GM19467 (cell line): ENCODE measurements around the gene BTBD2.

Experiments
- ATAC-seq: cut with Tn5 transposase; IDR thresholded peaks from one replicate; pipeline ENCODE4 v1.9.1; 2021; ENCODE audit warnings: mild to moderate bottlenecking, moderate library complexity; ENCODE audit not compliant: unreplicated experiment

The BTBD2 gene

DNA sequence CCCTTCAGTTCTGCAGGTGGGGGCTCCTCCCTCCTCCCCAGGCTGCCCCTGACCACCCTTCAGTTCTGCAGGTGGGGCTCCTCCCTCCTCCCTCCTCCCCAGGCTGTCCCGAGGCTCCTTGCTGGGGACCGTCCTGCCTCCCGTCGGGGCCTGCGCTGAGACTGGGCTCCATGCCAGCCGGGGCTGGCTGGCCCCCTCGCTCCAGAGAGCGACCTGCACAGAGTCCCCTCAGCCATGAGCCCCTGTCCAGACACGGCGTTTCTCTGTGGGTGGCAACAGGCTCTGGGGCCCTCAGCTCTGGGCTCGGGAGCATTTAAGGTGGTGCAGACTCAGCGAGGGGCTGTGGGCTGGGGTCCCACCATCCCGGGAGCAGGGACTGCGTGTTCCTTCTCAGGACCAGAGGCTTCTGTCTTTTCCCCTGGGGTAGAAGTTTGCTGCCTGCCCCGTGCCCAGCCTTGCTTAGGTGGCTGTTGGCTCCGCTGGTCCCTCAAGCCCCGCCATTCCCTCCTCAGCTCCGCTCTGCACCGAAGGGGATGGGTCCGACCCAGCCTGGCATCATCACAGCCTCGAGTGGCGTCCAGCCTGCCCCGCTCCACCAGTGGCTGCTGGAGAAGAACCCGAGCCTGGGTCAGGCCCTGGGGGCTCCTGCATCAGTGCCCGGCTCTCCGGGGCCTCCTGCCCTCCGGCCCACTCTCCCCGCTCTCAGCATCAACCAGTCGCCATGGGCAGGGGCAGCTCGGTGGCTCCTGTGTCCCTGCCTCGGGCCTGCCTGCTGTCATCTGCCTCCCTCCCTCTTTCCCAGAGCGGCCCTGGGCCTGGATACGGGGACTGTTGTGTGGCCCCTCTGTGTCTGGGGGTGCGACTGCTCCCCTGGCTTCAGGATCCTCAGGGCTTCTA lies 47.0 kb downstream of the BTBD2 start:
- no peak for ATAC-seq

DNA sequence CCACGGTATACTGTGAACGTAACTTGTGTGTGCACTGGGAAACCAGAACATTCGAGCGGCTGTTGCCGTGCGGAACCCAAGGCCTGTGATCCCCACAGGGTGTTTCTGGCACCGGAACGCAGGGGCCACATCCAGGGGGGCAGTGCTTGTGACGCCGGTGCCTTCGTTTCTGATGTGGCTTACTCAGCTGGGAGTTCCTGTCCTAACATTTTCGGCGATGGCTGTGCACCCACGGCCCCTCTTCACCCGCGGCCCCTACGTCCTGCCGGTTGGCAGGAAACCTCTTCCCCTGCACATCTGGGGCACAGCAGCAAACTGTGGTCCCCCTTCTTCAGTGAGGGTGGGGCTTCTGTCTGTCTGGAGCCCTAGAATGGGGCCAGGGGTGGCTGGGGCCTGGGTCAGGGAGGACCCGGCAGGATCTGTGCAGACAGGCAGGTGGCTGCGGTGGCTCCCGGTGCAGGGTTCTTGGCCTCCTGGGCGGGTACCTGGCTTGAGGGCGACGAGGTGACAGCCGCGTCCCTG lies 48.4 kb downstream of the BTBD2 start:
- no peak for ATAC-seq

DNA sequence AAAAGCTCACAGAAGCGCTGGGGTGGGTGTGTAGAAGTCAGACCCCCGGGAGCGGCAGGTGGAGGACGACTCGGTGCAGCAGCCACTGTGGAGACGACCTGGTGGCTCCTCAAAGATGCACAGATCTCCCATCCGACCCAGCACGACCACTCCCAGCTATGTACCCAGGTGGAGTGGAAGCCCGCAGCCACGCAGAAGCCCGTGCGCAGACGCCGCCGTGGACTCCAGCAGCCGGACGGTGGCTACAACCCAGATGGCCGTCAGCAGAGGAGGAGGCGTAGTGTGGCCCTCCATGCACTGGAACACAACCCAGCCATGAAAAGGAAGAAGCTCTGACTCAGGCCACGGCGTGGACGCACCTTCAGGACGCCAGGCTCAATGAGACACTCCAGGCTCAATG lies 52.8 kb downstream of the BTBD2 start:
- ATAC-seq = no peak

DNA sequence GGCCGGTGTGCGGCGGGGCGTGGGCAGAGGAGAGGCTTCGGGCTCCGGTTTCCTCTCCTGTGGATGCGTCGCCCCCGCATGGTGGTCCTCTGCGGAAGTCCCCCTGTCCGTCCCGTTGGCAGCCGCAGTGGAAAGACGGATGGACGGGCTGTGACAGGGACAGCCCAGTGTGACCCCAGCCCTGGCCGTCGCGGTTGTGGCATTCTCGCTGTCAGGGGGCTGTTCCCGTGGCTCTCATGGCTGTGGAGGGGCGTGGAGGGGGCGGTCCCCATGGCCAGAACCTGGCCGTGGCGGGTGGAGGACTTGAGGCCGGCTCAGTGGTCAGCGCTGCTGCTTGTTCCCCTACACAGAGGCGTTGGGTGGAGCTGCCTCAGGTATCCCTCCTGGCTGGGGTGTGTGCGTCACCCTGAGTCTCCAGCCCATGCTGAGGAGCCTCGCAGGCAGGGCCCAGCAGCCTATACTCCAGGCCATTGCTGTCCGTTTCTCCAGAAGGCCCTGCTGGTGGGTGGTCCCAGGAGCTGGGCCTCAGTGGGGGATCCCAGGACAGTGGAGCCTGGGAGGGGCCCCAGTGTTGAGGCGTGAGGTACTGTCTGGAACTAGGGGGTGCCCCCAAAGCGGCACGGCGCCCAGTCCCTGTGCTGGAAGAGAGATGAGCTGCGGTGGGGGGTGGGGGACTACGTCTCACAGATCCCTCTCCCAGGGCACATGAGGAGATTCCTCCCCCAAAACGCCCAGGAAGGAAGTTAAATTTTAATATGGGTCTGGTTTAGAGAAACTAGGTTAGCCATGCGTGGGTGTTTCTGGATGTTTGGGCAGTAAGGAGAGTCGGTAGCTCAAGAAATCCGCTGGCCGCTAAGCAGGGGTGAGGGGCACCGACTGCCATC lies 54.3 kb downstream of the BTBD2 start:
- no peak for ATAC-seq

DNA sequence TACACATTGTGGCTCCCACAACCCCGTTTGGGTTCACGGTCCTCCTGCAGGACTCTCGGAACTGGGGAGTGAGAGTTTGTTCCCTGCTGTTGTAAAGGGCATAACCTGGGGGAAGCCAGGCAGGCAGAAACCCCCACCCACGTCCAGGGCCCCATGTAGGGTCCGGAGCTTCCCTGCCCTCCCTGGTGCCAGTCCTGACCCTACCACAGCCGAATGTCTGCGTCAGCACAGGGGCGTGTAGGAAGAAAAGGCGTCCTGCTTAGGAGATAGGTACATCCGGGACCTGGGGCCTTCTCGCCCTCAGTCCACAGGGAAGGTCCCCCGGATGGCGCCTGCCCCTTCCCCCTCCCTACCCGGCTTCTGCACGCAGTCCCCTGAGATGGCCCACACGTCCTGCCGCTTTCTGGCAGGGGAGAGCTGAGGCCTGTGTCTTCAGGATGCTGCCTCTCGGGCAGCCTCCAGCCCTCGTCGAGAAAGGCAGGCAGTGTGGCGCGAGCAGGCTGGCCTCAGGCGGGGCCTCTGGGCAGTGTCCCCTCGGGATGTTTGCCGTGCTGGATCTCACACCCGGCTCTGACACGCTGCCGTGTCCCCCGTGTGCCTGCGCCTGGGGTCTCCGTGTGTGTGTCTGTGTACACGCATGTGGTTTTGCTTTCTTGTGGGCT lies 55.5 kb downstream of the BTBD2 start:
- ATAC-seq = no peak

DNA sequence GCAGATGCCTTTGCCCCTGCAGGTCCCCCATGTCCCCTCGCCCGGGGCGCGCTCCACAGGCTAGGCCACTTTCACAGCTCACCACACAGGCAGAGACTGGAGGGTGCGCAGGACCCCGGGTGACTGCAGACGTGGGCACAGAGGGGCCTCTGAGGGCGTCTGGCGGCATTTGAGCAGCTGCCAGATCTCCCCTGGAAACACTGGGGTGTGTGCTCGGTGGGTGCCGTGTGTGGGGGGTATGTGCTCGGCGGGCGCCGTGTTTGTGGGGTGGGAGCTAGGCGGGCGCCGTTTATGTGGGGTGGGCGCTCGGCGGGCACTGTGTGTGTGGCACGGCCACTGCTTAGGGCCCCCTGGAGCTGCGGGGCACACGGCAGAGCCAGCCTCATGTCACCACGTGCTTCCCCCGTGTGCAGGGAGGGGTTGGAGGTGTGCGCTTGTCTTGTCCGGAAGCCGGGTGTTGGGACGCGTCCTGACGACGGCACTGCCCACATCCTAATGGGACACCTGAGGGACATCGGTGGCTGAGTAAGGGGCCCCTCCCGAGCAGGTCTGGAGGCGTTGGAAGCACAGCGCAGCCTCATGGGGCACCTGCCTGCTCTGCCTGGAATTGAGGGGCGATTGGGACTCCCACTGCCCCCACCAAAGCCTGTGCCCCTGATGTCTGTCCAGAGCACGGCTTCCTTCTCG lies 57.8 kb downstream of the BTBD2 start:
- no peak for ATAC-seq

DNA sequence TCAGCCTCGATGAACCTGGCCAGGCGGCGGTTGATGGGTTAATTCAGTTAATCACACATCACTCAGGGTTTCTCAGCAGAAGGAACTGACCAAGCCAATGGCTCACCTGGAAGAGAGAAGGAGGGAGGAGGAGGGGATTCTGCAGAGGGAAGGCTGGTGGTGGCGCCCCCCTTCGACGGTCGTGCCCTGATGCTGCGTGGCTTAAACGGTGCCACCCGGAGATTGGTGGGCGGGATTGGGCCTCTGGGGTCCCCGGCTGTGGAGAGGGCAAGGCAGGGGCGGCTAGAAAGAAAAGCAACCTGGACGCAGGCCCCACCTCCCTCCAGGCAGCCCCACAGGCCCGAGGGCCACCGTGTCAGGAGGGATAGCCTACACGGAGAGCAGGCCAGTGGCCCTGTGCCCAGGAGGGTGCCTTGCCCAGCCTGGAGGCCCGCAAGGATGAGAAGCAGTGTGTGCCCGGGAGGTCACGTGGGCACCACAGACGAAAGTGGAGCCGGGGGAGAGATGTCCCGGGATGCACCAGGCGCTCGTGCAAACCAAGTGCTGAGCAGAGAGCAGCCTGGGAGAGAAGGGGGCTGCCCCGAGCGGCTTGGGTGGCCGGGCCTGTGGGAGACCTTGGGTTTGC lies 58.5 kb downstream of the BTBD2 start:
- ATAC-seq = no peak

DNA sequence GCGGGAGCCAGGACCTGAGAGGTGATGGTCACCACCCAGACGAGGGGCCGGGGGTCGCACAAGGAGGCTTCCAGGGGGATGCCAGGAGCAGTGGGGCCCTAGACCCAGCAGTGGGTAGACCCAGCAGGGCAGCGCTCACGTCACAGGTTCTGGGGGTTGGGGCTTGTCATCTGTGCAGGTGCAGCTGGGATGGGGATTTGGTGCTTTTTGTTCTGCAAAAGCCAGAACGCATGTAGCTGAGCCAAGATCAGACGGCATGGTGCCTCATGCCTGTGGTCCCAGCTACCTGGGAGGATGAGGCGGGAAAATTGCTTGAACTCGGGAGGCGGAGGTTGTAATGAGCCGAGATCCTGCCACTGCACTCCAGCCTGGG lies 59.4 kb downstream of the BTBD2 start:
- no peak for ATAC-seq

DNA sequence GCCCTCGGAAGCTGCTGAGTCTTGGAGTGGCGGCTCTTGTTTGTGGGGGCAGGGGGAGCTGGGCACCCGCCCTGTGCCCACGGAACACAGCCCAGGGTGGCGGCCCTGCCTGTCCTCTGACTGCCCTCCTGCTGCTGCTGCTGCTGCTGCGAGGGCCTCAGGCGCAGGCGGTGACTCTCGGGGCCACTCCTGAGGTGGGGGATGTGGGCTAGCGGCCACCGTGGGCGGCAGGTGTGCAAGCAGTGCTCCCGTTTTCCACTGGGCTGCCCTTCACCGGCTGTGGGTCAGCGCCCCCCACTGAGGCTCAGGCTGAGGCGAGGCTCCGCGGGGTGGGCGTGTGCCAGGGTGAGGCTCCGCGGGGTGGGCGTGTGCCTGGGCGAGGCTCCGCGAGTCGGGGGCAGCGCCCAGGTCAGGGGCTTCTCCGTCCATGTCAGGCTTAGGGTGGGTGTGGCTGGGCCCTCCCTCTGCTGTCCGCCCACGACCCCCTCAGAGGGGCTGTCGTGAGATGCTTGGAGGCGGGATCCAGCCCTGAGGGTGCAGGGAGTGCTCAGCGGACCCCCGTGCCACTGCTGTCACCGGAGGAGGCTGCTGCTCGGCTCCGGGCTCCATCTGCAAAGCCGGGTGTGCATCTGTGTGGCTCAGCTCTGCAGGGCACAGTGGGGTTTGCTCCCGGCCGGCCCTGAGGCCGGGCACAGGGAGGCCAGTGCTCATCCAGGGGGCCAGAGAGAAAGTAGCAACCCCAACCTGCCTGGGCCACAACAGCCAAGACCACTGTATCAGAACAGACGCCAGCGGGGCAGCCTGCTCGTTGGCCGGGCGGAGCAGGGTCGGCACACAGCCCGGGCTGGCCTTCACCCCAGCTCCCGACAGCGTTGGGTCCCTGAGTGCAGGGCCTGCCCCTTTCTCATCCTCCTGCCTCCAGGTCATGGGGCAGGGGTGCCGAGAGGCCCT lies 60.1 kb downstream of the BTBD2 start:
- no peak for ATAC-seq

DNA sequence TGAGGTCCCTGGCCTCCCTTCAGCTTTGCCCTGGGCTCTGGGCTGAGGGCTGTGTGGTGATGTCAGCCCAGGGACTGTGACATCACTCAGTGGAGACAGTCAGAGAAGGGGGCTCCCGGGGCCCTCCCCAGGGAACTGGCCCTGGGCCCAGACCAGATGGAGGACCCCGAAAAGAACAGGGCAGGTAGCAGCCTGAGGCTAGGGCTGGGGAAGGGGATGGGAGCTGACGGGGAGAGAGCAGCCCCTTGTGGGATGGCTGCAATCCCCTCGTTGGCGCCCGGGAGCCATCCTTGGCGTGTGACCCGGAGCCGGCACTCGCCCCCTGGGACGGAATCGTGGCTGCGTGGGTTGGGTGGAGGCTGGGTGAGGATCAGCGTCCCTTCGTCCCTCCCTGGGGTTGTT lies 61.0 kb downstream of the BTBD2 start:
- no peak for ATAC-seq

DNA sequence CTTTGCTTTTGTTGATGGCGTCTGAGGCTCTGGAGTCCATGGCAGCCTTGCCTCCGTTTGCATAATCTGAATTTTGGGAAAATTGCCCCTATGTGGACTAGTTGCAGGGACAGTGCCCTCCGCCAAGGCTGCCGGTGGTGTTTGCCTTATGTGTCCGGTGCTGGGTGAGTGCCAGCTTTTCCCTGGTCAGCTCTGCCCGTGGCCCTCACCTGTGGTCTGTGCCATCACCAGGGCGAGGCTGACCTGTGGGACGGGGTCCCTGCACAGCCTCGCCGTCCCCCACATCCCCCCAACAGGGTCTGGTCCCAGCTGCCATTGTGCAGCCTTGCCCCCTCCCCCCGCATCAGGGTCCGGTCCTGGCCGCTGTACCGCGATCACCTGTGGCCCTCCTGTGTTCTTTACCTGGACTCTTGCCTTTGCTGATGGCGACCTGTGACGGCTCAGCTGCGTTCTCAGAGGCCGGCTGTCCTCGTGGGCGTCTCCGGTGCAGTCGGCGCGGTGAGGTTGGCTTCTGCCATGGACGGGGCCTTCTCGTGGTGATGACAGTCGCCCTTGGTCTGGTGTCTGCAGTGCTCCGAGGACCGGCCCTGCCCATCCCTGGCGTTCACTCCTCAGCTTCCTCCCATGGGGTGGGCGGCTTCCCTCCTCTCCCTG lies 61.9 kb downstream of the BTBD2 start:
- no peak for ATAC-seq

DNA sequence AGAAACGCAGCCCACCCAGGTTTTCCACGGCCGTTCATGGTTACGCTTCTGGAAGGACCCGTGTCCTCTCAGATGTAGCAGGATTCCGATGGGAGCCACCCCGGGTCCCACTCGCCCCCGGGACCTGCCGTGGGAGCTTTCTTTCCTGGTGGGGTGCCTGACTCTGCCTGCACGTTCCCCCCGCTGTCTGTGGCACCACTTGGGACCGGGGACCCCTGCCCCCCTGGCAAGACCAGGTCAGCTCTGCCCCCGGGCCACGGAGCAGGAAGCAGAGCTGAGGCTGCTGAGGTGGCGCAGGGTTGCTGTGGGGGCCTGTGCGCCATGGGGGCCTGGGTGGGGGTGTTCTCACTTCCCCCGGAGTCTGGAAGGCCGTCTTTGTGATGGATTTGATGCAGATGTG lies 62.5 kb downstream of the BTBD2 start:
- no peak for ATAC-seq

DNA sequence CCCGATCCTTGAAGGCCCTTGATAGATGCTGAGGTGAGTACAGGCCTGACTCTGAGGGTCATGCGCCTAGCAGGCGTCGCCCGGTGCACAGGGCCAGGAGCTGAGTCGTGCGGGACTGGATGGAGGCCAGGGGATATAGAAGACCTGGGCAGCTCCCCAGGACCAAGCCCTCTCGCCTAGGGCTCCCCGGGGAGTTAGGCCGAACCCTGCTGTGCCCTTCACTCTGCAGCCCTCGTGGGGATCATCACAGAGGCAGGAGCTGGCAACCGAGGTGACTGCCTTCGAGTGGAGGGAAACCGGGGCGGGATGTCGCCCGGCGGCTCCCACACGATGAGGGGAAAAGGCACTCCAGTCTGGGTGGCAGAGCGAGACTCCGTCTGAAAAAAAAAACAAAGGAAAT lies 62.9 kb downstream of the BTBD2 start:
- no peak for ATAC-seq

DNA sequence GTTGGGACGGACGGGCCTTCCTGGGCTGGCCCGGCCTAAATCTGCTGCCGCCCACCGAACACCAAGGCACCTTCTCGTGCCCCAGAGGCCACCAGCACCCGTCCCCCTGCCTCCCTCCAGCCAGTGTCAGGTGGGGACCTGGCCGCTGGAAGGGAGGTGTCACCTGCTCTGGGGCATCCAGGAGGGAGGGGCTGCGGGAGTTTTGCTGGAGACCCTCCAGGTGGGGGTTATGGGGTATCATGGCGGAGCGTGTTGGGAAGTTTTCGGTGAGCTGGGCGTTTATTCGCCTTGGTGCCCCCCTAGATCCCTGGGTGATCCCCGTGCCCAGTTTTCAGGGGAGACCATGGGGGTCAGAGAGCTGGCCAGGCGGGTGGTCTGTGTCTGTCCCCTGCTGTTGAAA lies 64.9 kb downstream of the BTBD2 start:
- no peak for ATAC-seq

DNA sequence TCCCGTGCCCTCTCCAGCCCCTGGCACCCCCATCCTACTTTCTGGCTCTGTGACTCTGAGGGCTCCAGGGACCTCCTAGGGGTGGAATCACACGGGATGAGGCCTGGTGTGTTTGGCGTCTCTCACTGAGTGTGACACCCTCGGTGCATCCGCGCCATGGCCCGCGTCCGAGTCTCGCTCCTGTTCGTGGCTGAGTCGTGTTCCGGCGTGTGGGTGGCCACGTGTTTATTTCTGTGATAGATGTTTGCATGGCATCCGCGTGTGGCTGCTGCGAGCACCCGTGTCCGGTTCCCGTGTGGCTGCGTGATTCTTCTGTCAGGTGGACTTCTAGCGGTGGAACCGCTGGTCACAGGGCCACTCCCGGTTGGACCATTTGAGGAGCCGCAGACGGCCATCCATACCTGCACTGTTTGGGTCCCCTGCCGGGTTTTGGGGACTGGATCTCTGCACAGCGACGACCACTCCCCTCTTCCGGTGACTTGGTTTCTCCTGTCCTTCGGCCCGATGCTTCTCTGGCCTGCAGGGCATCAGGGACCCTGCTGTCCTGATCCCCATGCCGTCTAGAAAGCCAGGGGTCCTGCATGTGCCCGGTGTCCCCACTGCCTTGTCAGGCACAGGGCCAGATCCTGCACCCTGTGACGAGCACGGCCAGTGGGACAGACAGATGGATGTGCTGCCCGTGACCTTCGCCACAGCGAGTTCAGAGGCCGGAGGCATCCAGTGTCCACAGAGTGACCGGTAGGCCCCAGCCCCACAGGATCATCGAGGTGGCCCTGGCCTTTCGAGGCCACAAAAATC lies 66.0 kb downstream of the BTBD2 start:
- no peak for ATAC-seq

DNA sequence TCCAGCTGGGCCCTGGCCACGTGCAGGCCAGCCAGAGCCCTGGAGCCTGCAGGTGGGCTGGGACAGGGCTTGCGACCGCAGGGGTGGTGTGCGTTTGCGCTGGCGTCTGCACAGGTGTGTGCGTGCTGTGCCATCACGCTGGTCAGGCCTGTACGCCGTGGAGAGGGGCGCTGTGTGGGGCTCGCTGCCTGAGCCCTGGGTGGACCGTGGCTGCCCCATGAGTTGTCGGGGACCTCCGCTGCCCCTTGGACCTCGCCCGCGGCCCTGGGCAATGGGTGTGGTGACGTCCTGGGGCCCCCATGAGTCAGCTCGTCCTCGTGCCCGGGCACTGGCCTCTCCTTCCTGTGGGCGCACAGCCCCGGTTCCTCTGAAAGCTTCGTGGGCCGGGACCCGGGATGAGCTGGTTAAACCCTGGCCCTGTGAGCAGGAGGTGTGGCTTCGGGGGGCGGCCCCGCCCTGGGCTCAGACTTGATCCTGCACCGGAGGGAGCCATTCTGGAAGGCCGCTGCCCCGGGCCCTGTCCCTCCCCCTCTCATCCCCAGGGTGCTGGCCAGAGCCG lies 67.8 kb downstream of the BTBD2 start:
- no peak for ATAC-seq

DNA sequence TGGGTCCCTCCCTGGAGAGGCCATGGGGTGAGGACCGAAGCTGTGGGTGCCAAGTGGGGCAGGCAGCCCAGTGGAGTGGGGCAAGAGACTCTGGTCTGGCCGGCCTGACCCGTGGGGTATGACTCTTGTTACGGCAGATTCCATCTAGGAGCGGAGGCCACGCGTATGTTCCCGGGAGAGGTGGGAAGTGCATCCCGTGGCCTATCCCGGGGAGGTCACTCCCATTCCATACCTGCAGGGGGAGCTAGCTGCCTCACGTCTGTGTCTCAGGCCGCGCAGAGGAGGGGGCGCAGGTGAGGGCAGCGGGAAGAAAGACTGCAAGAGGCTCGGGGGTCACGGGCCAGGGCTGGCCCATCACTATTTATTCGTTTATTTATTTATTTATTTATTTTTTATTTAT lies 69.6 kb downstream of the BTBD2 start:
- no peak for ATAC-seq
